ENCODE measurements around the gene AFF2. TPM values are rescaled to one million over a fixed set of nuclear protein-coding genes. Genes with fewer than 3 reads are reported as not detected.

The AFF2 gene
- total and polyA plus RNA-seq, 3 donors from 2014 or later: 4.7 to 28.1 (median 21.3) TPM

DNA sequence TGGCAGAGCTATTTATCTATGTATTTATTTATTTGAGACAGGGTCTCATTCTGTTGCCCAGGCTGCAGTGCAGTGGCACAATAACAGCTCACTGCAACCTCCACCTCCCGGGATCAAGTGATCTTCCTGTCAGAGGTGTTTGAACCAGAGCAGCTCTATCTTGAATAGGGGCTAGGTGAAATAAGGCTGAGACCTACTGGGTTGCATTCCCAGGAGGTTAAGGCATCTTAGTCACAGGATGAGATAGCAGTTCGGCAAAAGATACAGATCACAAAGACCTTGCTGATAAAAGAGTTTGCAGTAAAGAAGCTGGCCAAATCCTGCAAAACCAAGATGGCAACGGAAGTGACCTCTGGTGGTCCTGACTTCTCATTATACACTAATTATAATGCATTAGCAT lies 501.9 kb downstream of the AFF2 start:
- intact Hi-C loops (cut with DNase I; ENCODE audit: low total_unique reads): no loop called here
- H3K4me3 ChIP-seq: no peak overlapping the region
- H3K4me1 ChIP-seq: no peaks in the 10 kb centered on the region
- H3K9me3 ChIP-seq: no peaks in the 10 kb centered on the region
- H3K27ac ChIP-seq: no peak overlapping the region
- no peaks in the 10 kb centered on the region for H3K36me3 ChIP-seq (ENCODE audit: low read depth, missing control alignments)
- no peak for DNase-seq
- WGBS, 2 donors: 93 to 100% methylated on average over 1 to 3 of the region's 3 CpGs
- TF ChIP-seq CTCF (IDR thresholded peaks at IDR 0.05) (no peak), POLR2A (IDR thresholded peaks at IDR 0.05) (no peak)
- H3K27me3 ChIP-seq: no peaks in the 10 kb centered on the region

DNA sequence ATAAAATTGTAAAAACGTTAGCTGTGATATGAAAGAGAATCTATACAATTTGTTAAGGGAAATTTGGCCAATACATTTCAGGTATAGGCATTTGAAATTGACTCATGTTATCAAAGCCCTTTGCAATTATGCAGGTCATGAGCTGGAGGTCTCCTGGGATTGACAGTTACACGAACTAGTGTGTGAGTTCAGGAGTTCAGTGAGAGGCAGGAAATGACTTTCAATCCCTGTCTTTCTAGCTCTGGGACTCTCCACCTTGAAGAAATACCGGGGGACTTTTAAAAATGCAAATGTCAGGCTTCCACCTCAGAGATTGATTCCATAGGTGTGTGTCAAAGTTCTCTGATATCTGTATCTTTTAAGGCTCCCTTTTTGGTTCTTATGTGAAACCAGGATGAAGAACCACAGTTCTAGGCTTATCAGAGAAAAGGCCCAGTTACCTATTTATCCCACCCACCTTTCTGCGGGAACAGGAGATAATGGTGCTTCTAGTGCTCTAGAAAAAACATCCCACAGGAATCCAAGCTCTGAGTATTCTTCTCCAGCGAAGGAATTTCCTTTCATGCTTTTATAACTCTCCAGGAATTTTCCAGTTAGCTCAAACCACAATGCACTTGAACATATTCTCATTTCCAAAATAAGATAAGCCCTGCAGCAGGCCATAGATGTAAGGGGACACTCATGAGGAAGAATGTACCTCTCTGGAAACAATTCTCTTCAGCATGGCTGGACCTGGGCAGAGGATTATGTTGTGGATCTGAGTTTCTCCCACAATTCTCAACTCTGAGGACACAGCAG lies 503.6 kb downstream of the AFF2 start:
- no peaks in the 10 kb centered on the region for H3K4me1 ChIP-seq
- intact Hi-C loops (cut with DNase I; ENCODE audit: low total_unique reads): no loop called here
- no peaks in the 10 kb centered on the region for H3K36me3 ChIP-seq (ENCODE audit: low read depth, missing control alignments)
- no peaks in the 10 kb centered on the region for H3K27me3 ChIP-seq
- H3K27ac ChIP-seq: no peak overlapping the region
- TF ChIP-seq CTCF (IDR thresholded peaks at IDR 0.05) (no peak), POLR2A (IDR thresholded peaks at IDR 0.05) (no peak)
- no peaks in the 10 kb centered on the region for H3K9me3 ChIP-seq
- WGBS, 2 donors: 54 to 73% methylated on average over 5 of the region's 5 CpGs
- no peak for DNase-seq
- no peak overlapping the region for H3K4me3 ChIP-seq

GRCh38 chrX:149004936-149005335 lies 504.5 kb downstream of the AFF2 start:
- WGBS, 2 donors: 89 to 100% methylated on average over 2 of the region's 2 CpGs
- TF ChIP-seq POLR2A (IDR thresholded peaks at IDR 0.05) (no peak), CTCF (IDR thresholded peaks at IDR 0.05) (no peak)
- Histone ChIP-seq H3K36me3 (ENCODE audit: low read depth, missing control alignments) (no peaks in the 10 kb centered on the region), H3K4me3 (no peak overlapping the region), H3K27ac (no peak overlapping the region), H3K4me1 (no peaks in the 10 kb centered on the region), H3K27me3 (no peaks in the 10 kb centered on the region), H3K9me3 (no peaks in the 10 kb centered on the region)
- DNase-seq: no peak
- intact Hi-C loops (cut with DNase I; ENCODE audit: low total_unique reads): no loop called here

GRCh38 chrX:149006235-149006634 lies 505.8 kb downstream of the AFF2 start:
- intact Hi-C loops (cut with DNase I; ENCODE audit: low total_unique reads): no loop called here
- H3K9me3 ChIP-seq: no peaks in the 10 kb centered on the region
- no peaks in the 10 kb centered on the region for H3K4me1 ChIP-seq
- H3K4me3 ChIP-seq: no peak overlapping the region
- no peak overlapping the region for H3K27ac ChIP-seq
- 70 to 72% methylated on average over 2 to 3 of the region's 3 CpGs for WGBS, 2 donors
- no peaks in the 10 kb centered on the region for H3K36me3 ChIP-seq (ENCODE audit: low read depth, missing control alignments)
- no peak for TF ChIP-seq CTCF (IDR thresholded peaks at IDR 0.05)
- TF ChIP-seq POLR2A (IDR thresholded peaks at IDR 0.05): no peak
- DNase-seq: no peak
- no peaks in the 10 kb centered on the region for H3K27me3 ChIP-seq

DNA sequence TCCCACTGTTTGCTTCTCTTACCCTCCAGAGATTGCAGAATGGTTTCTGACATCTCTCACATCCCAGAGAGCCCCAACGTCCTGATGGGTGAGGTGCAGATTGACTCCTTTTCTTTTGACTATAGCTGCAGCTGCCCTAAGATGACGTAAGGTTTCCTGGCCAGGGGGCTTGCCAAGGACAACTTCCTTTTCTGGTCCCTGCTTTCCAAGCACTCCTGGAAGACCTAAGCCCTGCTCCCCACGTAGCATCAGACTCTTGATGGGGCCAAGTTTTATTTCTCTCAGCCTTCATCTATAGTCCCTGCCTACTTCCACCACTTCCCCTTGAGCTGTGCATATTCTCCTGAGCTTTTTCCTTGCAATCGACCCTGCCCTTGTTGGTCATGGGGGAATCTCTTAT lies 507.0 kb downstream of the AFF2 start:
- 43 to 47% methylated on average over 3 to 4 of the region's 4 CpGs for WGBS, 2 donors

More for the DNA sequence above, 507.0 kb downstream of the AFF2 start:
- Histone ChIP-seq H3K4me3 (no peak overlapping the region), H3K27ac (no peak overlapping the region), H3K36me3 (ENCODE audit: low read depth, missing control alignments) (no peaks in the 10 kb centered on the region), H3K27me3 (no peaks in the 10 kb centered on the region), H3K4me1 (no peaks in the 10 kb centered on the region), H3K9me3 (no peaks in the 10 kb centered on the region)
- intact Hi-C loops (cut with DNase I; ENCODE audit: low total_unique reads): no loop called here
- no peak for DNase-seq
- TF ChIP-seq CTCF (IDR thresholded peaks at IDR 0.05): no peak

All from testis (tissue), 3 donors.